Bronchial epithelial cell (primary cell): ENCODE results near the gene MINDY3. TPM values are rescaled to one million over a fixed set of nuclear protein-coding genes. Genes with fewer than 3 reads are reported as not detected.
"Not testable (repeated sequence)": the region's sequence is repeated elsewhere in the genome, so short reads cannot be mapped to it uniquely, and the experiment has no call there.

Experiments used
- DNase-seq: peaks from one replicate; pipeline ENCODE4 v3.0.0-alpha.2; 2010; ENCODE audit warnings: low read depth
- FAIRE-seq: peaks from 2 replicates; lab custom pipeline; 2011; peaks lifted over from hg19 to GRCh38; lab: Jason Lieb, UNC
- H3K27me3 ChIP-seq: 2 replicates; pipeline ENCODE4 v1.5.1; 2011; ENCODE audit warnings: low read length; ENCODE audit not compliant: control insufficient read depth, insufficient read depth
- H3K36me3 ChIP-seq: 2 replicates; pipeline ENCODE4 v1.5.1; 2011; ENCODE audit warnings: low read length; ENCODE audit not compliant: control insufficient read depth, insufficient read depth
- H3K4me3 ChIP-seq: 2 replicates; pipeline ENCODE4 v1.5.1; 2011; ENCODE audit warnings: mild to moderate bottlenecking, low read depth, low read length, control low read depth
- total RNA-seq: library from RNA; depleted of rRNA; stranded (reverse); fragments of >200 nt; gene quantifications from 2 replicates; pipeline ENCODE4 v1.2.1, GENCODE V29; 2014
- TF ChIP-seq, protein P1 (sequence below): IDR thresholded peaks from 2 replicates; pipeline ENCODE4 v1.5.1; 2011; ENCODE audit warnings: mild to moderate bottlenecking, moderate library complexity, low read length, control low read depth, inconsistent platforms; ENCODE audit not compliant: insufficient read depth, severe bottlenecking

MINDY3 gene
- total RNA-seq, 1 donor from 2014 or later = 19.7 TPM

DNA sequence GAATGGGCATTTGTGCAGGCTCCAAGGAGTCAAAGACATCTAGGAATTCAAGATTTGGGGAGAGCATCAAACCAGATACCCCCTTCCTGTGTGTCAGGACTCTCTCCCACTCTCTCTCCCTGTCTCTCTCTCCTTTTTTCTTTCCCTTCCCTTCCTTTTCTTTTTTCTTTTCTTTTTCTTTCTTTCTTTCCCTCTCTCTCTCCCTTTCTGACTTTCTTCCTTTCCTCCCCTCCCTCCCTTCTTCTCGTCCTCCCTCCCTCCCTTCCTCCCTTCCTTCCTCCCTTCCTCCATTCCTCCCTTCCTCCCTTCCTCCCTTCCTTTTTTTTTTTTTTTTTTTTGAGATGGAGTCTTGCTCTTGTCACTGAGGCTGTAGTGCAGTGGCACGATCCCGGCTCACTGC, 24.1 kb upstream of the MINDY3 start:
- TF ChIP-seq, protein P1, sequence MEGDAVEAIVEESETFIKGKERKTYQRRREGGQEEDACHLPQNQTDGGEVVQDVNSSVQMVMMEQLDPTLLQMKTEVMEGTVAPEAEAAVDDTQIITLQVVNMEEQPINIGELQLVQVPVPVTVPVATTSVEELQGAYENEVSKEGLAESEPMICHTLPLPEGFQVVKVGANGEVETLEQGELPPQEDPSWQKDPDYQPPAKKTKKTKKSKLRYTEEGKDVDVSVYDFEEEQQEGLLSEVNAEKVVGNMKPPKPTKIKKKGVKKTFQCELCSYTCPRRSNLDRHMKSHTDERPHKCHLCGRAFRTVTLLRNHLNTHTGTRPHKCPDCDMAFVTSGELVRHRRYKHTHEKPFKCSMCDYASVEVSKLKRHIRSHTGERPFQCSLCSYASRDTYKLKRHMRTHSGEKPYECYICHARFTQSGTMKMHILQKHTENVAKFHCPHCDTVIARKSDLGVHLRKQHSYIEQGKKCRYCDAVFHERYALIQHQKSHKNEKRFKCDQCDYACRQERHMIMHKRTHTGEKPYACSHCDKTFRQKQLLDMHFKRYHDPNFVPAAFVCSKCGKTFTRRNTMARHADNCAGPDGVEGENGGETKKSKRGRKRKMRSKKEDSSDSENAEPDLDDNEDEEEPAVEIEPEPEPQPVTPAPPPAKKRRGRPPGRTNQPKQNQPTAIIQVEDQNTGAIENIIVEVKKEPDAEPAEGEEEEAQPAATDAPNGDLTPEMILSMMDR = no peak
- Histone ChIP-seq H3K4me3 (no peak overlapping the region), H3K36me3 (no peaks in the 10 kb centered on the region), H3K27me3 (no peaks in the 10 kb centered on the region)
- FAIRE-seq (no peak), DNase-seq (no peak)

GRCh38 chr10:15881542-15881941, 21.2 kb upstream of the MINDY3 start:
- DNase-seq = no peak
- TF ChIP-seq, protein P1 = no peak
- FAIRE-seq = no peak
- H3K27me3 ChIP-seq = no peaks in the 10 kb centered on the region
- H3K4me3 ChIP-seq = no peak overlapping the region
- H3K36me3 ChIP-seq = no peaks in the 10 kb centered on the region

GRCh38 chr10:15879663-15880062, 19.4 kb upstream of the MINDY3 start:
- Histone ChIP-seq H3K36me3 (no peaks in the 10 kb centered on the region), H3K27me3 (no peaks in the 10 kb centered on the region), H3K4me3 (no peak overlapping the region)
- FAIRE-seq (no peak), DNase-seq (peak; percentile 22)
- TF ChIP-seq, protein P1 = no peak

- peak; percentile 50 for DNase-seq
- TF ChIP-seq, protein P1 = peak; percentile 39
- H3K4me3 ChIP-seq = no peak overlapping the region
- no peaks in the 10 kb centered on the region for H3K27me3 ChIP-seq
- no peaks in the 10 kb centered on the region for H3K36me3 ChIP-seq
- no peak for FAIRE-seq
These were observed 18.8 kb upstream of the MINDY3 start for GRCh38 chr10:15879058-15879457.

DNA sequence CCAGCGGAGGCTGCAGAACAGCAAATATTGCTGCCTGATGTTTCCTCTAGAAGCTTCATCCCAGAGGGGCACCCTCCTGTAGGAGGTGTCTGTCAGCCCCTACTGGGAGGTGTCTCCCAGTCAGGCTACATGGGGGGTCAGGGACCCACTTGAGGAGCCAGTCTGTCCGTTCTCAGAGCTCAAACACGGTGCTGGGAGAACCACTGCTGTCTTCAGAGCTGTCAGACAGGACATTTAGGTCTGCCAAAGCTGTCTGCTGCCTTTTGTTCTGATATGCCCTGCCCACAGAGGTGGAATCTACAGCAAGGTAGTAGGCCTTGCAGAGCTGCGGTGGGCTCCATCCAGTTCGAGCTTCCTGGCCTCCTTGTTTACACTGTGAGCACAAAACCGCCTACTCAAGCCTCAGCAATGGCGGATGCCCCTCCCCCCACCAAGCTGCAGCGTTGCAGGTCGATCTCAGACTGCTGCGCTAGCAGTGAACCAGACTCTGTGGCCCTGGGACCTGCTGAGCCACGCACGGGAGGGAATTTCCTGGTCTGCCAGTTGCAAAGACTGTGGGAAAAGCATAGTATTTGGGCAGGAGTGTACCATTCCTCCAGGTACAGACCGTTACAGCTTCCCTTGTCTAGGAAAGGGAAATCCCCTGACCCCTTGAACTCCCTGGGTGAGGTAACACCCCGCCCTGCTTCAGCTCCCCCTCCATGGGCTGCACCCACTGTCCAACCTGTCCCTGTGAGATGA, 17.7 kb upstream of the MINDY3 start:
- no peak for DNase-seq

DNA sequence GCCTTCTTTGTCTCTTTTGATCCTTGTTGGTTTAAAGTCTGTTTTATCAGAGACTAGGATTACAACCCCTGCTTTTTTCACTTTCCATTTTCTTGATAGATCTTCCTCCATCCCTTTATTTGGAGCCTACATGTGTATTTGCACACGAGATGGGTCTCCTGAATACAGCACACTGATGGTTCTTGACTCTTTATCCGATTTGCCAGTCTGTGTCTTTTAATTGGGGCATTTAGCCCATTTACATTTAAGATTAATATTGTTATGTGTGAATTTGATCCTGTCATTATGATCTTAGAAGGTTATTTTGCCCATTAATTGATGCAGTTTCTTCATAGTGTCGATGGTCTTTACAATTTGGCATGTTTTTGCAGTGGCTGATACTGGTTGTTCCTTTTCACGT, 16.0 kb upstream of the MINDY3 start:
- not testable (repeated sequence) for H3K4me3 ChIP-seq, DNase-seq, FAIRE-seq, H3K27me3 ChIP-seq, H3K36me3 ChIP-seq

More for the DNA sequence above, 17.7 kb upstream of the MINDY3 start:
- Histone ChIP-seq H3K36me3 (no peaks in the 10 kb centered on the region), H3K4me3 (no peak overlapping the region), H3K27me3 (no peaks in the 10 kb centered on the region)
- TF ChIP-seq, protein P1 = no peak
- FAIRE-seq = no peak

- not testable (repeated sequence) for H3K27me3 ChIP-seq, FAIRE-seq, DNase-seq, H3K36me3 ChIP-seq, H3K4me3 ChIP-seq
These were observed 12.3 kb upstream of the MINDY3 start for GRCh38 chr10:15872645-15873044.
